IPS DF 4.7 (cell line): ENCODE measurements around the gene CSNK1G1.
"Not testable (repeated sequence)": the region's sequence is repeated elsewhere in the genome, so short reads cannot be mapped to it uniquely, and the experiment has no call there.

Experiments used
- DNase-seq: peaks from one replicate; pipeline ENCODE4 v3.0.0-alpha.2; 2013; ENCODE audit warnings: low spot score; ENCODE audit errors: extremely low read depth

The CSNK1G1 gene

DNA sequence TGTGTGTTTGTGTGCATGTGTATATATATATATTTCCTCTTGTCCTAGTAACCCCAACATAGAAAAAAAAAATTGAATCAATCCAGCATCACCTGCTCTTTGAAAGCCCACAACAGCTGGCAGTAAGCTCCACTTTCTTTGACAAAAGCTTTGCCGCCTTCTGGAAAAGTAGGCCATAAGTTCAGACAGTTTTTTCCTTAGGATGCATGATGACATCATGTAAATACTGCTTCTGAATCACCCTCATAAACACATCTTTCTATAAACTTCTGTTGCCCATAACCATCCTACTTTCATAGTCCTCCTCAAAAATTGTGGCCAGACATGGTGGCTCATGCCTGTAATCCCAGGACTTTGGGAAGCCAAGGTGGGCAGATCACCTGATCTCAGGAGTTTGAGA lies 67.4 kb downstream of the CSNK1G1 start:
- no peak for DNase-seq

DNA sequence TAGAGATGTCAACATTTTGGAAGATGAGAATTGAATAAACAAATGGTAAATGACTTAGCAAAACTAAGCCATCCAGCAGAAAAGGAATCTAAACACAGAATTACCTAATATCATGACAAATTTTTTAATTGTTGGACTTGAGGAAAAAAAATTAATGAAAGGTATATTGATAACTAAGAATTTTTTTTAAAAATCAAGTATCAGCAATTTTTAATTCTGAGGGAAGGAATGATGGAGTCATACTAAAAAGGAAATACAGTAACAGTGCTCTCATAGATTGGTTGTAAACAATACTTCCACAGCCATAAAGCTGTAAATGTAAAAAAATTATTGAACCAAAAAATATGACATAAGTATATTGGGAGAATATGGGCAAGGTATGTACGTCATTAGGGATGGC lies 68.0 kb downstream of the CSNK1G1 start:
- no peak for DNase-seq

DNA sequence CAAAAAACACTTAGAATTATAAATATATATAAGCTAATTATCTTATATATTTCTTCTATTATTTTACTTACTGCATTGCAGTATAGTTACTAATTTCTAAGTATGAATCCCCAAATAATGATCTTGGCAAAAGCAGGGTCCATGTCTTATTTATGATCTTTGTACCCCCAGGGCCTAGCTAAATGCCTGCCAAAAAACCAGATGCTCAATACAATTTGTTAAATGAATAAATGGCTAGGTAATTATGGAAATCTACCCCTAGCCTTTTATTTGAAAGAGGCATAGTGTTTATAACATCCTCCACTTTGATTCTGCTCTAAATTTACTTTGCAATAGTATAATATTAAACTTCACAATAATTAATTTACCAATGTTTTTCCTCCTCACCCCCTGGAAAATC lies 69.5 kb downstream of the CSNK1G1 start:
- DNase-seq: no peak

DNA sequence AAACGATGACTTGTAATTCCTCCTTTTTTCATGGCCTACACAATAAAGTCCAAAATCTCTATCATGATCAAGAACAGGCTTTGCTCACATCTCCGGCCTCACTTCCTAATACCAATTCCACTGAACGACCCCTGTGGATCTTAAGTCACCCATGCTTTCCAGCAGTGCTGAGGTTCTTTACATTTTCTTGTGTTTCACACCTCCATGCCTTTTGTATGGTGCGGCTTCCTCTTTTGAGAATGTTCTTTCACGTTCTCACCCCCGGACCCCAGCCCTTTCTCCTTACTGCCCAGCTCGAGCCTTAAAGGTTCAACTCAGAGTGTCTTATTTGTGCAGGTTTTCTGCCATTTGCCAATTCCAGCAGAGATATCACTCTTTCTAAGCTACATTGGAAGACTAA lies 70.1 kb downstream of the CSNK1G1 start:
- no peak for DNase-seq

DNA sequence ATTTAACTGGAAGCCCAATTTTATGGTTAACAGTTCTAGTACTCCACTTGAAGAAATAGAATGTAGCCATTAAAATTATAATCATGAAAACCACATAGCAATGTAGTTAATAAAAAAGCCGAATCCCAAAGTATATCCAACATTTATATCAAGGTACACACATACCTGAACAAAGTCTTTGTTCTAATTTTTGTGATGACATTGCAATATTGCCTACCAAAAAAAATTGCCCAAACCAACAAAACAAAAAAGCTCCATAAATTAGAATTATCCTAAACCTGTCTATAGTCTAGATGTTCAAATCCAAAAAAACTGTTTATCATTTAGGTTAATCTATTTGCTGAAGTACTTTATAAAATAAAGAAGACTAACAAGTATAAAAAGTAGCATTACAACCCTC lies 70.8 kb downstream of the CSNK1G1 start:
- DNase-seq: no peak

DNA sequence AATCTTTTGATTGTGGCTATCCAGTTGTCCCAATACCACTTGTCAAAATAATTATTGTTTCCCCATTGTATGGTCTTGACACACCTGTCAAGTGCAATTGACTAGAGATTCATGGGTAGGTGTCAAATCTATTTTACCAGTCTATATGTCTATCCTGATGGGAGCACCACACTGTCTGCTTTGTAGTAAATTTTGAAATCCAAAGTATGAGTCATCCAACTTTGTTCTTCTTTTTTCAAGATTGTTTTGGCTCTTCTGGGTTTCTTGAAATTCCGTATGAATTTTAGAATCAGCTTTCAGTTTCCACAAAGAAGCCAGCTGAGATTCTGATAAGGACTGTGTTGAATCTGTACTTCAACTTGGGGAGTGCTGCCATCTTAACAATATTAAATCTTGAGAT lies 71.9 kb downstream of the CSNK1G1 start:
- DNase-seq: no peak

DNA sequence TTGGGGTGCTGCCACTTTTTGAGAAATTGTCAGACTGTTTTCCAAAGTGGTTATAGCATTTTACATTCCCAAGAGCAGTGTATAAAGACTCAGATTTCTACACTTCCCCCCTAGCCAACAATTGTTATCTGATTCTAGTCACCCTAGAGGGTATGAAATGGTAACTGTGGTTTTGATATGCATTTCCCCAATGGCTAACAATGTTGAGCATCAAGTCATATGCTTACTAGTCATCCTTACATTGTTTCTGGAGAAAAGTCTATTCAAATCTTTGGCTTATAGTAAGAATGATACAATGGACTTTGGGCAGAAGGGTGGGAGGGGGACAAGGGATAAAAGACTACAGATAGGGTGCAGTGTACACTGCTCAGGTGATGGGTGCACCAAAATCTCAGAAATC lies 73.3 kb downstream of the CSNK1G1 start:
- DNase-seq: no peak

DNA sequence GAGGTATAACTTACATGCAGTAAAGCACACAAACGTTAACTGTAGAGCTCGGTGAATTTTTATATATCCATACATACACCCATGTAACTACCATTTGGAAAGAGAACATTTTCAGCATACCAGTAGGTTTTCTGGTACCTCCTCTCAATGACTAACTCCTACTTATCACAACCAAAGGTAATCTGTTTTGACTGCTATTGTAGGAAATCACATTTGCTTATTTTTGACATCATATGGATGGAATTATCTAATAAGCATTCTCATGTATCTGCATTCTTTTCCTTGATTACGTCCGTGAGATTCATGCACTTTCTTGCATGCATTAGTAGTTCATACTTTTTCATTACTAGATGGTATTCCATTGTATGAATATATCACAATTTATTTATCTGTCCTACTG lies 76.8 kb downstream of the CSNK1G1 start:
- DNase-seq: no peak

DNA sequence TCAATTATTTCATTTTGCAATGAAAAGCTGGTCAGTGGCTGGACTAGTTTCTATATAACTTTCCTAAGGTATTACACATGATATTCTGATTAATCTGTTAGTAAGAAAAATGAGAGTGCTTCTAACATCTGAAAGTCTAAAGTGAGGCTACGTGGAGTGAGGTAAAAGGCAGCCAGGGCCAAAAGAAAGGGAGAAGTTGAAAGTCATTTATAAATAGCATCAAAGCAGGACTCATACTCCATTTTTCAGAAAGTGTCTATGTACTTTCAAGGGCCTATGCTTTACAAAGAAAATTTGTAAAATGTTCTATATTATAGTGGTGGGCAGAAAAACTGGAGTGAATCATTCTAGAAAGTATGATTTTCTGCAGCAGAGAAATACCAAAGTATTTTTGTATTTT lies 80.0 kb downstream of the CSNK1G1 start:
- no peak for DNase-seq

DNA sequence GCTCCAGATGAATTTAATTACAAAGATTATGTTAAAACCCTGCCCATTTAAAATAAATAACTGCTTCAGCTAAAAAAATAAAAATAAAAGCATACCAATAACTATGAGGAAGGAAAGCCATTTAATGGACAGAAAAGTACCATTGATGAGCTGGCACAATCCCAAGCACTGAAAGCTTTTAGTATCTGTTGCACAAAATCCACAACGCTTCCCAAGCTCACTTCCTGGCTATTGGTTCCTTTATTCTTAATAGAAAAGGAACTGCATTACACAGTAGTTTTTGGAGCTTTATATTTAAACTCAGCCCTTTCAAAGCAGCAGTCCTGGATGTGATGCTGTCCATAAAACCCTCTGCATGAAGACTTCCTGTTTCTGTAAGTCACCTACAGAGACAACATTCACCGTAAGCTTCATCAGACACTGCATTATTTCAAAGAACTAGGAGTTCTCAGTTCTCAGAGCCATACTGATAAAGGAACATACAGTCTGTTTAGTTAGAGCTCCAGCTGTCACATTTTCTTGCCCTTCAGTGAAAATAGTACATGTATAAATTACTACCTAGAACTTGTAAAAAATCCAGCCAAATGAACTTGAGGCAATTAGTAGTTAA lies 81.5 kb downstream of the CSNK1G1 start:
- DNase-seq: no peak

DNA sequence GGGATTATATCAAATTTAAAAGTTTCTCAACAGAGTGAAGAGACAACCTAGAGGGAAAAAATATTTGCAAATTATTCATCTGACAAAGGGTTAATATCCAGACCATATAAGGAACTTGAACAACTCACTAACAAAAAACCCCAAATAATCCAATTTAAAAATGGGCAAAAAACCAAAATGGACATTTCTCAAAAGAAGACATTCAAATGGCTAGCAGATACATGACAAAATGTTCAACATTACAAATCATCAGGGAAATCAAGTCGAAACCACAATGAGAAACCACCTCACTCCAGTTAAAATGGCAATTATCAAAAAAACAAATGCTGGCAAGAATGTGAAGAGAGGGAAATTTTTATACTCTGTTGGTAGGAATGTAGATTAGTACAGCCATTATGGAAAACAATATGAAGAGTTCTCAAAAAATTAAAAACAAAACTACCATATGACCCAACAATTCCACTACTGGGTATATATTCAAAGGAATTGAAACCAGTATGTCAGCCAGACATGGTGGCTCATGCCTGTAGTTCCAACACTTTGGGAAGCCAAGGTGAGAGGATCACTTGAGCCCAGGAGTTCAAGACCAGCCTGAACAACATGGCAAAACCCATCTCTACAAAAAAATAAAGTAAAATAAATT lies 88.5 kb downstream of the CSNK1G1 start:
- DNase-seq: no peak

DNA sequence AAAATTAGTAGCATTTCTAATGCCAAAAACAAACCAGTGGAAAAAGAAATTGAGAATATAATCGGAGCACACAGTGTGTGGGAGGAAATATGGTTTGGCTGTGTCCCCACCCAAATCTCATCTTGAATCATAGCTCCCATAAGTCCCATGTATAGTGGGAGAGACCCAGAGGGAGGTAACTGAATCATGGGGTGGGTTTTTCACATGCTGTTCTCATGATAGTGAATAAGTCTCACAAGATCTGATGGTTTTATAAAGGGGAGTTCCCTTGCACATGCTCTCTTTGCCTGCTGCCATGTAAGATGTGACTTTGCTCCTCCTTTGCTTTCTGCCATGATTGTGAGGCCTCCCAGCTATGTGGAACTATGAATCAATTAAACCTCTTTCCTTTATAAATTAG lies 90.8 kb downstream of the CSNK1G1 start:
- not testable (repeated sequence) for DNase-seq

DNA sequence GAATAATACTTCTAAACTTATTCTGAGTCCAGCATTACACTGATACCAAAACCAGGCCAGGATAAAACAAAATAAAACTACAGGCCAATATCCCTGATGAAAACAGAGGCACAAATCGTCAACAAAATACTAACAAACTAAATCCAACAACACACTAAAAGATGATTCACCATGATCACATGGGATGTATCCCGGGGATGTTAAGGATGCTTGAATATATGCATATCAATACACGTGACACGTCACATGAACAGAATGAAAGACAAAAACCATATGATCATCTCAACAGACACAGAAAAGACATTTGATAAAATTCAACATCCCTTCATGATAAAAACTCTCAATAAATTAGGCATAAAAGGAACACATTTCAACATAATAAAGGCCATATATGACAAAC lies 91.5 kb downstream of the CSNK1G1 start:
- no peak for DNase-seq

DNA sequence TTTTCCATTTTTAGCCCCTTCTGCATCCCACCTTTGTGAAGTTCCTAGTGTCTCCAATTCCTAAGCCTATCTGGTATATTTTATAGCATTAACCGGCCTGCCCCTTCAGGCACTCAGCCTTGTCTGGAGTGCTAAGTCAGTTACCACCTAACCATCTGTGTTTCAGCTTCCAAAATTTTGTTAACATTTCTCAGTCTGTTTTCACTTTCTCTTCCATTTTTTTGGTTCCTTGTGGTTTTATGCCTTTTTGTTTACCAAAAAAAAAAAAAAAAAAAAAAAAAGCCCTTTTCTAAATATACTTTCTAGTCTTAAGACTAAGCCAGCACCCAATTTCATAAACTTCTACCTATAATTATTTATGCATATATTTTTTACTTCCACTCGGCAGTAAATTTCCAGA lies 92.4 kb downstream of the CSNK1G1 start:
- DNase-seq: no peak

DNA sequence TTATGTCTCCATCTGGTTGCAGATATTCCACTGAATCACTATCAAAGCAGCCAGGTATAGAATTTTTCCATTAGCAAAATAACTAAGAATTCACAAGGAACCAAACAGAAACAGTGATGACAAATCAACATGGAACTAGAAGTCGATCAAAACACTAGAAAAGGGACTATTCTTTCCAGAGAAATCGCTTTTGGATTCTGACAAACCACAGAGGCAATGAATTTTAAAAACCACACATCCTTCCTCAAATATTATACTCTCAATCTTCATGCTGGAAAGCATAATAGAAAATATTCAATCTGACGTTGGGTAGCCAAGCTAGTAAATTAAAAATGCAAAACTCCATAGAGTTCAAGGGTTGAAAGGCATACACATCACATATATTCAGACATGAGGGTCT lies 99.9 kb downstream of the CSNK1G1 start:
- DNase-seq: no peak

DNA sequence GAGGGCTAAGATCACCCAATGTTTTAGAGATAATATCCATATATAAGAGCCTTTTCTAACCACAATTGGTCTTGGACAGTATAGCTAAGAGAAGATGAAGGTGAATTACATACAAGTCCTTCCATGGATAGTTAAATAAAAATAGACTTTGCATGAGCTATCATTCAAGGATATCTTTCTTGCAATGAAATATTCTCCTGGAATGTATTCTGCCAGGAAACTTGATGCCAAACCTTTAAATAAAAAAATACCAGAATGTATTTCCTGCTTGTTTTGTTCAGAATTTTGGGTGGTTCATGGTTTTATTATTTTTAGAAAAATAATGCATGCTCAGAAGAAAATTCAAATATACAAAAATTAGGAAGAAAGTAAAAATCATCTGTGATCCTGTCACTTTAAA lies 104.3 kb downstream of the CSNK1G1 start:
- no peak for DNase-seq

DNA sequence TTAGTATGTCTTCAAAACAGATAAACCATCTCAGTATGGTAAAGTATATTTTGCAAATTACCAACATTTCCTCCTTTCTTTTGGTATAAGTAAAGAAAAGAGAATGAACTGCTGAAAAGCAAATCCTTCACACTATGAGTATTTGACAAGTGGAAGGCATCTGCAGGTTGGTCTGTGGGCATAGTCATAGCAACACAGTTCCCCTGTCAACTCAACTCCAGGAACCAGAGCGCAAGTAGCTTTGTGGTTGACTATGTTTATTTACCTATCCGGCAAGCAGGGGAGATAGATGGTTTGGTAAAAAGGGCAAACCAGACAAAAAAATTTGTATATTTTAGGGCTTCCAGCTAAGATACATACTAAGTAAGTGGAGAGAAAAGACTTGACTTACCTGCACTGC lies 104.9 kb downstream of the CSNK1G1 start:
- no peak for DNase-seq

DNA sequence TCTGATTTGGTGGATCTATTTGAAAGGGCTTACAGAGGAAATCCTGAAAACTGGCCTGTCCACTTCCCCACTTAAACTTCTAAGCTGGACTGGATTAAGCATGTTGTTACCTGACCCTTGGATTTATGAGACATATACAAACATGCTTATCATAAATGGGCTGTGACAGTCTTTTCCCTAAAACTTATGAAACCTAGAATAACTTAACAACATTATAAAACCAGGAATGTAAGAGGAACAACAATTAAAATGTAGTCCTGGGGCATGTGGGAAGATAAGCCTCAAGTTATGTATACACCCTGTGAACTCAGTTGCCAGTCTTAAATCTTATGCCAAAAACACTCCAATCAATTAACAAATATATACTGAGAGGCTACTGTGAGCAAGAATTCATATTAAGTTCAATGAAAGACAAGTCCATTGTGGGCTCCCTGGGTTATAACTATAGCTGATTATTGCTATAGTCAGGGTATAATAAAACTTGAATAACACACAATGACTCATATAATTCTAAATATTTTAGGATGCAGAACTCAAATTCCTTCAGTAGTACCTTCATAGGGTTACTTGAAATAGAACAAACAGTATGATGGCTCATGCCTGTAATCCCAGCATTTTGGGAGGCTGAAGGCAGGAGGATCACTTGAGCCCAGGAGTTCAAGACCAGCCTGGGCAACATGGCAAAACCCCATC lies 105.9 kb downstream of the CSNK1G1 start:
- no peak for DNase-seq

DNA sequence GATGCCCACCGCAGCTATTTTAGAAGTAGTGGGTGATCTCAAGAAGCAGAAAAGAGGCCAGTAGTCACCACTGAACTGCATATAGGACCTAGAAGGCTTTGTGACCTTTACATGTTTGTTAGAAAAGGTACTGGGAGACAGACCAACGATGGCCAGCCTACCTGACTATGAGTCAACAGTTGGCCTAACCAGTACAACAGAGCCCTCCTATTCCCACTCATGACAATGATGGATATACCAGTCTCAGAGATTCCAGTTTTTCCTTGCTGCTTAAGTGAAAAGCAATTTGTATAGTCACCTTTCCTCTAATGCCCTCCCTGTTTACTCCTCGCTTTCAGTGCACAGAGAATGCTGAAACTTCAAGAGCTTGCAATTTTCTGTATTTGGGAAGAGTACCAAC lies 106.6 kb downstream of the CSNK1G1 start:
- no peak for DNase-seq

DNA sequence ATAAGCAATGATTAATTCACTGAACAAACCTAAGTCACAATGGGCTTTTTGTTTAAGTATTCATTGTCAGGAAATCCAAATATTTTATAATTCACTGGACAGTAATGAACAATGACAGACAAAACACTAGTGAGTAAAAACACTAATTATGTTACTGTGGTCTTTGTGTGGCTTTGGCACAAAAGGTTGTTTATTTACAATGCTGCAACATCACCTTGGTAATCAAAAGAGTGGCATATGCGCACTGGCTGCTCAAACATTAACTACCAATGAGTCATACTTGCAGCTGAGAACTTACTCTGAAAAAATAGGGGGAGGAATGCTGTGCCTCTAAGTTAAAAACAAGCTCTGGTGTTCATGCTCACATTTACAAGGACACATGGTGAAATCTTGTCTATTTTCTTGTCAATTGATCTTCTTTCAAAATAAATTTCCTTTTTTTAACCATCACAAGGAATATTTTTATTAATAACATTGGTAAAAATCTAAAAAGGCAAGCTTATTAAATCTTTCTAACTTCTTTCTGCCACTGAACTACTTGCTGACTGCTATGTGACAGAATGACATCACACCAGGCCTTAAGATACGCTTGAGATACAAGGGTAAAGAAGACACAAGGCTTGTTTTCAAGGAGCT lies 107.9 kb downstream of the CSNK1G1 start:
- DNase-seq: no peak

DNA sequence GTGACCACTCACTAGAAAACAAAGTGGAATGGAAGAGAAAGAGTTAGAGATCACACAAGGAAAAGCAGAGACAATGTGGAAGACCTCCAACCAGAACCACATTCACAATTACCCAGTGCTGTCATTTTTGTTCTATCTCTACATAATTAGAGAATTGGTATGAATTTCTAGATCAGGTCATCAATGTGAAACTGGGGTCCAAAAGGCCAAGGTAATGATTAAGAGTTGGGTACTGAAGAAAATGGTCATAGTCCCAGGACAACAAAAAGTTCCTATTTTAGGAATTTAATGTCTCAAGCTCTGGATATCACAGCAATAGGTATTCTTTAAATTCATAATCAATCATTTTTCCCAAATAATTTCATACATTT lies 108.5 kb downstream of the CSNK1G1 start:
- no peak for DNase-seq

DNA sequence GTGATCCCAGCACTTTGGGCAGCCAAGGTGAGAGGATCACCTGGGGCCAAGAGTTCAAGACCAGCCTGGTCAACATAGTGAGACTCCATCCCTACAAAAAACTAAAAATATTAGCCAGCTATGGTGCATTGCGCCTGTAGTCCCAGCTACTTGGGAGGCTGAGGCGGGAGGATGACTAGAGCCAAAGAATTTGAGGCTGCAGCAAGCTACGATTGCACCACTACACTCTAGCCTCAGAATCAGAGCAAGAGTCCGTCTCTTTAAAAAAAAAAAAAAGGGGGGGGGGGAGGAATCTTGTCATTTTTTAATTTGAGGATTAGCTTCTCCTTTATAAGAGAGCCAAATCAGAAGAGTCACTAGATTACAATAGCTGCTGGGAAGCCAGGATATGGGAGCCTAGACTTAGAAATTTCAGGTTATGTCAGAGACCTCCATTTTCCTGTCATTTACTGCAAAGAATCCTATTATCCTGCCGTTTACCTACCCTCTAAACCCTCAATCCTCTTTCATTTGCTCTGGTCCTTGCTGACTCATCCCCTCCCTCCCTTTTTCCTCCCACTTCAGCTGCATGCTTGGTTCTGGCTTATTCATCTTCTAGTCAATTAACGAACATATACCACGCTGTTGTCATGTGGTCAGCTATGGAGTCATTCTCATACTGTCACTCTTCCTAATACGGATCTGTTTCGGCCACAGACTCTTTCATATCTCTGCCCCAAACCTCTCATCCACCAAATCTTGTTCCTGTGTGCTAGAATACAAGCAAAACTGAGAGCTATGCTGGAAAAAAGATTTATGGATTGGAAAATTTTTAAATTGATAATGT lies 109.4 kb downstream of the CSNK1G1 start:
- no peak for DNase-seq
